GM19455 (cell line): ENCODE measurements around the gene C8A.

ENCODE experiments used
- ATAC-seq: cut with Tn5 transposase; IDR thresholded peaks from one replicate; pipeline ENCODE4 v1.9.1; 2021; ENCODE audit not compliant: unreplicated experiment

The C8A gene

DNA sequence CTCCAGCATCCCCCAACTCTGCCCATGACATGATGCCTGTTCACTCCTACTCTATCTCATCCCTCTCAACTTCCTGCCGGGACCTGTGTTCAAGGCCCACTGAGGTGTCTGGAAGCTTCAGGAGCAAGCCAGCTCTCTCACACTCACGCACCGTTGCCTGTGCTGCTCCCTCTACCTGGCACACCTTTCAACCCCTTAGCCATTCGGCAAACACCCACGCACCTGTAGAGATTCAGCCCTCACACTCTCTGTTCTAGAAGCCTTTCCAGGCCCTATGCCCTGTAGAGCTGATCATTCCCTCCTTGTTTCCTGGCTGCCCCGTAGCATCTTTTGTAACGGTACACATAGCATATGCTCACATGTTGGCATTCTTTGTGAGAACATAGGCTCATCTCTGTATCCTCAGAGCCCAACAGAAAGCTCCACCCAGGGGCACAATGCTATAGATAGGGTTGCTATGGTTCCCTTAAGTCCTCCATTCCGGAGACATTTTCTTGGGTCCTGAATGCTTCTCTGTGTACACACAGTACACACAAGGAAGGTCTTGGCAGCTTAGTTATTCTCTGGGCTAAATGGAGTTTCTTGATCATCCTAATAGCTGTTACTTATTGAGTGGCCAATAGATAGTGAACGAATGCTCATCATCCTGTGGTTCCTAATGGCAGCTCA, 109.9 kb downstream of the C8A start:
- no peak for ATAC-seq

DNA sequence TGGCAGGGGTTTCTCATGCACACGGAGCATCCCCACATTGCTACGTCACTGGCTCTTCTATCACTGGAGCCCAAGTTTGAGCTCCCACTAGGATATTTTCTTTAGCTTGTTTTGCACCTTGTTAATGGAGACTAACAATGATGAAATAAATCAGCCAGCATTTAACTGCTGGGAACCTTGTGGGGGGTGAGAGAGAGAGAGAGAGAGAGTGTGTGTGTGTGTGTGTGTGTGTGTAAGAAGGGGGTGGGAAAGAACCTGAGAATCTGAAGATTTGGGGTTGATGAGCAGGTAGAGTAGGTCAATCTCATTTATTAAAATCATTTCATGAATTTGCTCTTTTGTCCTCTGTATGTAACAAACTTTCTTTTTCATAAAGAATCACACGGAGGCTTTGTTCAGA, 110.6 kb downstream of the C8A start:
- no peak for ATAC-seq

DNA sequence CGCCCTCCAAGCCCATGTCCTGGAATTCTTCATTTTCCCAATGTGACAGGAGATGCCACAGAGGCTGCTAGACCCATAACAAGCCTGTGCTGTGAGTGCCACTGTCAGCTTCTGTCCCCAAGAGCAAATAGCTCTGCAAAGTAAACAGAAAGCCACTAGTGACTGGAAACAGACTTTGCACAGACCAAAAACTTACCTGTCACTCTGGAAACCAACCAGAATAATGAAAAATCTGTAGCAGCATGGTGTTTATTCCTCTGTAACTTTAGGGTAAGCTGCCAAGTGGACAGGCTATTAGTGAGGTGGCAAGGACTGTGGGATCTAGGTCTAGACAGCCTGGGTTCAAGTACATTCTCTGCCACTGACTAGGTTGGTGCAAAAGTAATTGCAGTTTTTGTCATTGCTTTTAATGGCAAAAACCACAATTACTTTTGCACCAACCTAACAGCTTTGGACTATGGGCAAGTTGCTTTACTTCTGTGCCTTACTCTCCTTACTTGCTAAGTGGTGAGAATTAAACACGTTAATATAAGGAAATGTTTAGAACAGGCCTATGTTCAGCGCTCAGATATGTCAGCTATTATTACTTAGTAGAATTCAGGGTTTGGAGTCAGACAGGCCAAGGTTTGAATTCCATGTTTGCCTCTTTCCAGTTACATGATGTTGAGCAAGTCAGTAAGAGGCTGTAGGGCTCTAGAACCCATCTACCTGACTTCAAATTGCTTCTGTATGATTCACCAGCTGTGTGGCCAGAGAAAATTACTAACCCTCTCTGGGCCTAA, 111.5 kb downstream of the C8A start, which contains the start of gene C8B:
Gene C8B (minus strand): TSS at position 100 of the 782 bp plus-strand sequence. CDS start 67 bp downstream, at position 33.
- ATAC-seq, result no peak

DNA sequence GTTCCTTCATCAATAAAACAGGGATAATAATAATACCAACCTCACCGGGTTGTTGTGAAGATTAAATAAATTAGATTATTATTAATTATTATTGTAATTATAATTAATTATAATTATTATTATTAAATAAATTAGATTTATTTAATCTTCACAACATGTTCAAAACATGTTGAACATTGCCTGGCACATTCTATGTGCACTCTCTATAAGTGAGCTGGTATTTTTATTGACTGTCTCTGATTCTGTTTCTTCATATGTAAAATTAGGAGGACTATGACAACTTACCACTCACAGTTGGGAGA, 112.1 kb downstream of the C8A start:
- no peak for ATAC-seq

DNA sequence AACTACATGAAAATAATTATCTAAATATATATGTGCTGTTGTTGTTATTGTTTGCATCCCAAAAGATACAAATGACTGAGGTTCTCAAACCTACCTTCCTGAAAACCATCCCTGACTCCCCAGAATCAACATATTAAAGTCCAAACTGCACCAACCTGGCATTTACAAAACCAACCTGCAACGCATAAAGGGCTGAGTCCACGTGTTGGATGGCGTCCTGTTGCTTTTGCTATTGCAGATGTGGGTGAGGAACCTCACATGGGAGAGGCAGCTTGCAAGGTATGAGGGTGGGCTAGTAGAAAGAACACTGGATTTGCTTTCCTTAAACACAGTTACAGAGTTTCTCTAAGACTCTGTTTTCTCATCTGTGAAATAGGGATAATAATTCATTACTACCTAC, 112.8 kb downstream of the C8A start:
- no peak for ATAC-seq
